ENCODE measurements around the gene SEC22C.
"Not testable (repeated sequence)": the region's sequence is repeated elsewhere in the genome, so short reads cannot be mapped to it uniquely, and the experiment has no call there.

DNA sequence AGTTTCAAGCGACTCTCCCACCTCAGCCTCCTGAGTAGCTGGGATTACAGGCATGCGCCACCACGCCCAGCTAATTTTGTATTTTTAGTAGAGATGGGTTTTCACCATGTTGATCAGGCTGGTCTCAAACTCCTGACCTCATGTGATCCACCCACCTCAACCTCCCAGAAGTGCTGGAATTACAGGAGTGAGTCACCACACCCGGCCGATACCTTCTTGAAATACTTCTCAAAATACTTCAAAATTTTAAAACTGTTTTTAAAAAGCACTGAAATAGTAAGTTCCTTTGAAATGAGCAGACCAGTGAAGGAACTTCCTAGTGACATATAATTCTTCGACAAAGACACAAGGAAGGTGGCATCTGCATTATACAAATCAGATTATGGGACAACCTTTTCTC is 24.9 kb downstream of the SEC22C start:
- TF ChIP-seq, protein P1, sequence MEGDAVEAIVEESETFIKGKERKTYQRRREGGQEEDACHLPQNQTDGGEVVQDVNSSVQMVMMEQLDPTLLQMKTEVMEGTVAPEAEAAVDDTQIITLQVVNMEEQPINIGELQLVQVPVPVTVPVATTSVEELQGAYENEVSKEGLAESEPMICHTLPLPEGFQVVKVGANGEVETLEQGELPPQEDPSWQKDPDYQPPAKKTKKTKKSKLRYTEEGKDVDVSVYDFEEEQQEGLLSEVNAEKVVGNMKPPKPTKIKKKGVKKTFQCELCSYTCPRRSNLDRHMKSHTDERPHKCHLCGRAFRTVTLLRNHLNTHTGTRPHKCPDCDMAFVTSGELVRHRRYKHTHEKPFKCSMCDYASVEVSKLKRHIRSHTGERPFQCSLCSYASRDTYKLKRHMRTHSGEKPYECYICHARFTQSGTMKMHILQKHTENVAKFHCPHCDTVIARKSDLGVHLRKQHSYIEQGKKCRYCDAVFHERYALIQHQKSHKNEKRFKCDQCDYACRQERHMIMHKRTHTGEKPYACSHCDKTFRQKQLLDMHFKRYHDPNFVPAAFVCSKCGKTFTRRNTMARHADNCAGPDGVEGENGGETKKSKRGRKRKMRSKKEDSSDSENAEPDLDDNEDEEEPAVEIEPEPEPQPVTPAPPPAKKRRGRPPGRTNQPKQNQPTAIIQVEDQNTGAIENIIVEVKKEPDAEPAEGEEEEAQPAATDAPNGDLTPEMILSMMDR (IDR thresholded peaks at IDR 0.05): not testable (repeated sequence)
- TF ChIP-seq POLR2A (IDR thresholded peaks at IDR 0.05; ENCODE audit: low read depth): not testable (repeated sequence)

Data from esophagus muscularis mucosa (tissue), 3 donors.